ENCODE data around the gene CHFR.

GRCh38 chr12:132801741-132802140, 85.7 kb downstream of the CHFR start:
- no peak for TF ChIP-seq HDGF (IDR thresholded peaks at IDR 0.05; ENCODE audit: borderline replicate concordance)
- no peak for TF ChIP-seq L3MBTL2 (conservative IDR thresholded peaks at IDR 0.05)
- TF ChIP-seq ARNT (IDR thresholded peaks at IDR 0.05), result no peak
- no peak for TF ChIP-seq SUZ12 (IDR thresholded peaks at IDR 0.05)
- TF ChIP-seq ZNF384 (IDR thresholded peaks at IDR 0.05), result no peak
- no peak for TF ChIP-seq ELF4 (IDR thresholded peaks at IDR 0.05)
- no peak for TF ChIP-seq BHLHE40 (IDR thresholded peaks at IDR 0.05; ENCODE audit: borderline replicate concordance)
- TF ChIP-seq SP1 (IDR thresholded peaks at IDR 0.05), result no peak

Measured in HEK293T (cell line).